A172 (cell line): ENCODE results near the gene SORL1. TPM values are rescaled to one million over a fixed set of nuclear protein-coding genes. Genes with fewer than 3 reads are reported as not detected.
"Not testable (repeated sequence)": the region's sequence is repeated elsewhere in the genome, so short reads cannot be mapped to it uniquely, and the experiment has no call there.

Experiments
- DNase-seq: peaks from one replicate; pipeline ENCODE4 v3.0.0-alpha.2; 2015; ENCODE audit warnings: low spot score
- total RNA-seq: library from RNA; depleted of rRNA; stranded (reverse); fragments of >200 nt; shearing (Covaris generic); gene quantifications from 2 replicates; pipeline ENCODE4 v1.2.3, GENCODE V29; 2014; rRNA removed

The SORL1 gene
- total RNA-seq, result 1.7 and 2.1 TPM in 2 replicates

GRCh38 chr11:121451986-121452608 lies at the start of gene SORL1:
TSS of gene SORL1 (plus strand) at chr11:121452314. CDS start at chr11:121452332, 18 bp downstream.
- peak; percentile 13 for DNase-seq

- no peak for DNase-seq
Observed at GRCh38 chr11:121405646-121406045, 46.5 kb upstream of the SORL1 start.

- no peak for DNase-seq
Observed at GRCh38 chr11:121406291-121406690, 45.8 kb upstream of the SORL1 start.

- no peak for DNase-seq
Observed at GRCh38 chr11:121408830-121409229, 43.3 kb upstream of the SORL1 start.

- DNase-seq, result not testable (repeated sequence)
Observed at GRCh38 chr11:121410041-121410440, 42.1 kb upstream of the SORL1 start.

- DNase-seq, result not testable (repeated sequence)
Observed at GRCh38 chr11:121411330-121411729, 40.8 kb upstream of the SORL1 start.

GRCh38 chr11:121412000-121412587 lies 40.0 kb upstream of the SORL1 start:
- DNase-seq, result no peak

GRCh38 chr11:121412711-121413415 lies 39.3 kb upstream of the SORL1 start:
- DNase-seq, result no peak

- DNase-seq, result no peak
Observed at GRCh38 chr11:121414141-121414913, 37.8 kb upstream of the SORL1 start.

- no peak for DNase-seq
Observed at GRCh38 chr11:121415856-121416255, 36.3 kb upstream of the SORL1 start.

- peak; percentile 62 for DNase-seq
Observed at GRCh38 chr11:121417055-121417551, 35.0 kb upstream of the SORL1 start.

GRCh38 chr11:121417607-121418006 lies 34.5 kb upstream of the SORL1 start:
- DNase-seq, result no peak

GRCh38 chr11:121418625-121419114 lies 33.4 kb upstream of the SORL1 start:
- DNase-seq, result no peak

- DNase-seq, result no peak
Observed at GRCh38 chr11:121419836-121420235, 32.3 kb upstream of the SORL1 start.

- no peak for DNase-seq
Observed at GRCh38 chr11:121420398-121420797, 31.7 kb upstream of the SORL1 start.

- DNase-seq, result peak; percentile 26
Observed at GRCh38 chr11:121421149-121421901, 30.8 kb upstream of the SORL1 start.

- DNase-seq, result no peak
Observed at GRCh38 chr11:121422675-121423074, 29.4 kb upstream of the SORL1 start.

GRCh38 chr11:121425828-121426227 lies 26.3 kb upstream of the SORL1 start:
- no peak for DNase-seq

GRCh38 chr11:121426476-121427399 lies 25.4 kb upstream of the SORL1 start:
- no peak for DNase-seq

- no peak for DNase-seq
Observed at GRCh38 chr11:121427400-121427744, 24.7 kb upstream of the SORL1 start.
